Measurements from ENCODE around the gene NATD1.
A peak's percentile ranks its signal among the peaks of the same experiment; 100 is the strongest.
"Not testable (repeated sequence)": the region's sequence is repeated elsewhere in the genome, so short reads cannot be mapped to it uniquely, and the experiment has no call there.

NATD1 gene

GRCh38 chr17:21214015-21214776 is 39.0 kb downstream of the NATD1 start, which contains the start of gene TMEM11:
TSS of gene TMEM11 (minus strand) at chr17:21214161. CDS start at chr17:21214152, 9 bp downstream.
- peak; percentile 95 for DNase-seq

GRCh38 chr17:21213638-21214014 is 39.6 kb downstream of the NATD1 start:
- DNase-seq: peak; percentile 43

DNA sequence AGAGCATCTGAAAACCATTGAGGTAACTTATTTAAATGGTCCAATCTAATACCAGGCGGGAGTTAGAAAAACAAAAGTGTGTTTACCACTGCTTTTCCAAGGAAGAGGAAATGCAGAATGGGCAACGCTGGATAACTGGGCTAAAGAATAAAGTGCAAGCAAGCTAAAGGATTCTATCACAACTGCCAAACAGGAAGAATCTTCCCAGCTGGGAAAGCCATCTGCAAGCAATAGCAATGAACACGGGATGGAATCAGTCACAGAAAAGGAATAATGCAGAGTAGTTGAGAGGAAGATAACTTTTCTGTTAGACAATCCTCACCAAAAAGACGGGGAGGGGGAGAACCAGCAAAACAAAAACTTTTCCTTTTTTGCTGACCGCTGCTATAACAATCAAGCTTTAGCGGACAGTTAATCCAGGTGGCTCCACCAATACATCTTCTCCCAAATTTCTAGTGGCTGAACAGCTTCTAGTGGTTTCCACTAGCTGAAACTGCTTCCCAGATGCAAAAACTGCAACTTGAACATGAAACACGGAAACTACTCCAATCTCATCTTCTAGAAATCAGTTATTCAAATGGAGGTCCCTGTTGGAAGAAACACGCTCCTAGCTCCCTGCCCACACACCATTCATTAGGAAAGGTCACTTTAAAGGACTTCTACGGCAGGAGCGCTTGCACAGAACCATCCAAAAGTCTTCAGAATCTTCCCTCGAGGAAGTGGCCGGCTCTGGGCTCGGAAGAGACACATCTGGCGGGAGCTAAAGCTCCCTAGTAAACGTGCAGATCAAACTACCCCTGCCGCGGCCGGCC is 40.2 kb downstream of the NATD1 start:
- no peak for DNase-seq

DNA sequence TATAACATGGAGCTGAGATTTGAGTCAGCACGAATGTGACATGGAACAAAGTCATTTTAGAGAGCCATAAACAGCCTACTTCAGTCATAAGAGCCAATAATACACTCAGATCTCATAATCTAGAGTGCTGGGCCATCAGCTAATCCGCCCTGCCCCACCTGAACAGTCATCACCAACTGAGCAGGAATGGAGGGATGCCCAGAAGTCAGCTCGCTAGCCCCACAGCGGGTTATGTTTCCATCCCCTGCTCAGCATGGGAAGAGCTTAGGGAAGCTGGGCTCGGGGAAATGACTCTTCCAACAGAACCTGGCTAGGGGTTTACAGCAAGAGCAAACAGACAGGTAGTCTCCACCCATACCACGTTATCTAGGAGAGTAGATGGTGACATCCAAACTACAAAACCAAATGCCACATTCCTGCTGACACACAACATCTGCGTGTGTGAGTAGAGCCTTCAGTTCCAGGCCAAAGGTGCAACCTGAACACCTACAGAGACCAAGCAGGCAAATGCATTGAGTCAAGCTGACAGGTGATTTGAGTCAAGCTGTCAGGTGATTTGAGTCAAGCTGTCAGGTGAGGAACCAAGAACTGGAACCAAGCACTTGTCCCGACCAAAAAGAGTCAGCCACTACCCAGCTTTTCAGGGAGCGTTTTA is 41.3 kb downstream of the NATD1 start:
- no peak for DNase-seq

DNA sequence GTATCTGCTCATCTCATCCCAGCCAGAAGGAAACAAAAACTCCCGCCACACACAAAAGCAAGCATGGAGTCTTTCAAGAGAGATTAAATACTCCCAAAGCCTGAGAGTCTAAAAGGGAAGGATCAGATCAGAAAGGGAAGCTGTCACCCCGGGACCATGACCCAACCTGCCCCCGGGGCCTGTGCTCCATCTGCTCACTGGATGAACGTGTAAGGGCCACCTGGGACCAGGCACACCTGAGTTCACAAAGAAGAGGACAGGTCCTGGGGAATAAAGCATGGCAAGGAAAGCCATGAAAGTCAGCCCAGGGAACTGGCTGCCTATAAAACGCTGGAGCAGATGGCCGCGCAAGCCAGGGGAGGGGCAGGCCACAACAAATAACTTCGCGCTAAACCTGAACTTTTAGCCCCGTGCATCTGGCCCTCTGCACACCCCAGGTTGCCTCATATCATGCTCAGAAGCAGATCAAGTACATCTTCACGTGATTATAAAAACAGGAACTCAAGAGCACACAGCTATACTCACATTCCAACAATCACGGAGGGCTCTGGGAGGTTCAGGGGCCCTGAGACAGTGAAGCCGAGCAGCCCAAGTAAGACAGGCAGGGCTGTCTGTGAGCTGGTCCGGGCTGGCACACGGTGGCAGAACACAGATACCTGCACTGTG is 42.7 kb downstream of the NATD1 start:
- no peak for DNase-seq

GRCh38 chr17:21209511-21210175 is 43.6 kb downstream of the NATD1 start:
- DNase-seq: no peak

DNA sequence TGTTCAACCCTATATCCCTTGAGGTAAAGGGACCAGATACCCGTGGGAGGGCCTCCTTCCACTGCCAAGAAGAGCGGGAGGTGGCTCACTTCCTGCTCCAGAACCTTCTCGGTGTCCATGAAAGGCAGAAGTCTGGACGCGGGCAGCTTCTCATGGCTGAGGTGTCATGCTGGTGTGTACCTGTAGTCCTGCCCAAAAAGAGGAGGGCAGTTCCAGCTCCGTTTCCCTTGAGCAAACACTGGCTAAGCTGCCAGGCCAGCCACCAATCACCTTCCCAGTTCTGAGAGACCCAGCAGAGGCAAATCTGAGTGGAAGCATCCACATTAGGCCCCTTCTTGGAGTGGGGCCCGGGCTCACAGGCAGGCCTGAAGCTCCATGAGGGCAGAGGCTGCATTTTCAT is 44.9 kb downstream of the NATD1 start:
- DNase-seq: no peak

DNA sequence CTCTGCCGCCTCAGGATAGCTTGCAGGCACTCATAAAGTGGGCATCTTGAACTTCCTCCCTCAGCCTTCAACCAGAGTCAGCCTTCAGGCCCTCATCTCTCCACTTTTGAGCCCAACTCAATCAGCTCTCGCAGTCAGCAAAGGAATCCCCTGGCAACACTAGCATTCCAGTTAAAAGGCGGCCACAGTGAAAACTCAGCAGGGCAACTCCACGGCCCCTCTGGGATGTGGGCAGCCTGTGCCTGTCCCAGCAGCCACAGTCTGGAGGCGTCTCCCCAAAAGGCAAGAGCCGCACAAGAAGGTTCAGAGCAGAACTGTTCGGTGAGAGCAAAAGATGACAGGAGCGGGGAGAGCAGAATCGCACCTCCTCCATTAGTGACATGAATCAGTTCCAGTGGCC is 48.3 kb downstream of the NATD1 start:
- DNase-seq: no peak

DNA sequence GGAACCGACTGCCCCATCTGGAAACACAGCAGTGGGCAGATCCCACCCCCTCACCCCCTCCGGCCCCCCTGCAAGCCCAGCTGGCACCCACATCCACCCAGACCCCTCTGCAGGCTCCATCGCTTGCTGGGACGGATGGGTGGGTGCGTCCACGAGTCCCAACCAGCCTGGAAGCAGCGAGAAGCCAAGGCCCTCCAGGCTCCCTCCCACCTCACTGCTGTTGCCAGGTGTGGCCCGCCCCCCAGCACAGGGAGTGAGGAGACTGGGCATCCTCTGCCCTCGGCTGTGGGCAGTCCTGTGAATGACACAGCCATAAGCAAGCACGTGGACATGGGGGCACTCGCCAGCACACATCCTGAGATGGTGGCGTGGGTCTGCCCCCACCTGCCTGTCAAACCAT is 50.7 kb downstream of the NATD1 start:
- no peak for DNase-seq

GRCh38 chr17:21201874-21202273 is 51.3 kb downstream of the NATD1 start:
- no peak for DNase-seq

- DNase-seq: no peak
These were observed 52.0 kb downstream of the NATD1 start for GRCh38 chr17:21201298-21201595.

DNA sequence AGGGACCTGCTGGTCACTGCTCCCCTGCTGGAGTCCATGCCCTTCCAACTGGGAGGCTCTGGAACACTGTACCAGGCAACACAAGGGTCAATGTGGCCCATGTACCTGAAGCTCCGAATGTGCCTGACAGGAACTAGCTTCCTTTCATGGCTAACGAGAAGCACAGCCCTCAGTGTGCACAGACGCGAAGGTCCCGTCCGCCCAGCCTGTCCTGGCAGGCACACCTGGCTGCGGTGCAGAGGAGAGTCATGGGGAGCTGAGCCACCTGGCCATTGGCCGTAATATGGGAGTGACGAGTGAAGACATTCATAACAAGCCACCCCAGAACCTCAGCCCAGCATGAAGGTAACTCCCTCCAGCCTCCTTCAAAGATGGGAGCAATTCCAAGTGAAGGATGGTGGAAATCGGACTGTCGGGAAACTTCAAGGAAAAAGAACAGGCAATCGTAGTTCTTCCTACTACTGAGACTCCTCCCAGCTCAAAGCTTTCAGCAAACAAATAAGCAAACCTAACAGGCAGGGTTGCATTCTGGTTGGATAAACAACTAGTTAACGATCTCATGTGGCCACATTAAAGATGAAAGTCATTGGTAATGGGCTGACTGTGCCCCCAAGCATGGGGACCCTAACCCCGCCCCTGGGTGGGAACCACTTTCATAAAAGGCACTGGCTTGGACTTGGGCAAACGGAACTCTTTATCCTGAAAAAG is 52.5 kb downstream of the NATD1 start:
- no peak for DNase-seq

GRCh38 chr17:21199856-21200255 is 53.4 kb downstream of the NATD1 start:
- no peak for DNase-seq

GRCh38 chr17:21199311-21199710 is 53.9 kb downstream of the NATD1 start:
- DNase-seq: no peak

- DNase-seq: no peak
These were observed 54.8 kb downstream of the NATD1 start for GRCh38 chr17:21198411-21198810.

DNA sequence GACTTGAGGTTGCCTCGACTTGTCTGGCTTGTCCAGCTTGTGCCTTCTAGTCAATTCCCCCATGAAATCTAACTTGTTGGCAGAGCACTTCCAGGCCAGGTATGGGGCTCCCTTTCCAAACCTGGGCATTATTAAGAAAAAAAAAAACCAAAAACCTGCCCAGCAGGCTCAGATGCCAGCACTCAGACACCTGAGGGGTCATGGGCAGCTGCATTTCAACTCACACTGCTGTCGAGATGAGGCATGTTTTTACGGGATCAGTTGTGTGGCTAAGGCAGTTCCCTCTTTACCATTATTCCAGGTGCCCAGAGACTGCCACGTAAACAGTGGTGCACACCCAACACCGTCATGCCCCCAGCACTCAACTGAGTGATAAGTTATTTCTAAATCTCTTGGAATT is 57.1 kb downstream of the NATD1 start:
- no peak for DNase-seq

GRCh38 chr17:21194703-21195102 is 58.5 kb downstream of the NATD1 start:
- no peak for DNase-seq

DNA sequence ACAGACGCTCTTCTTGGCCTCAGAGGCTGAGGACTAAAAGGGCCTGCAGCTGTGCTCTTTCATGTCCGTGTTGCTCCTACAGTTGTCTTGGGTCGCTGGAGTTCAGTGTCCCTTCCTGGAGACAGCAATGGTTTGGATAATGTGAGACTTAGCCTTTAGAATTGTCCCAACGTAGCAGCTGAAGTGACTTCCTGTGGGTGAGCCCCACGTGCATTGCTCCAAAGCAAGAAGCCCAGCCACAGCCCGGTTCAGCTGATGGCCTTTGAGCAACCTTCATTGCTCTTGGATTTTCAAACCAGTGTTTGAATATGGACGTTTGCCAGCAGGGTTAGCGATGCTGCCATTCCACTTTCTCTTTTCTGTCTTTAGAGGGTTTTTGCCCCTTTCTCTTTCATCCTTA is 59.0 kb downstream of the NATD1 start:
- DNase-seq: no peak

DNA sequence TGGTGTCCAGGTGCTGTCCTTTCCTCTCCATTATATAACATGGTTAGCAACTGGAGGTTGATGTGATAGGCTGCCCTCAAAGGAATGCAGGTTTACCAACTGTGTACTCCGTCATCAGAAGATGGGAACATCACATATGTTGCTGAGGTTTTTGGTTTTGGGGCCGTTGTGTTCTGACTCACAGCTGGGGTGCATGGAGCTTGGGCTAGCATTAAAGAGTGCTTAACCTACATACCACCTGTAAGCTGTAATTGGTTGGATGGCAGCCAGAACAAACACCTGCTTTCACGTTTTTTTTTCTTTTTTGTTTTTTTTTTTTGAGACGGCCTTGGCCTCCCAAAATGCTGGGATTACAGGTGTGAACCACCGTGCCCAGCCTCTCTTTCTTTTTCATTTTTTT is 60.2 kb downstream of the NATD1 start:
- no peak for DNase-seq

DNA sequence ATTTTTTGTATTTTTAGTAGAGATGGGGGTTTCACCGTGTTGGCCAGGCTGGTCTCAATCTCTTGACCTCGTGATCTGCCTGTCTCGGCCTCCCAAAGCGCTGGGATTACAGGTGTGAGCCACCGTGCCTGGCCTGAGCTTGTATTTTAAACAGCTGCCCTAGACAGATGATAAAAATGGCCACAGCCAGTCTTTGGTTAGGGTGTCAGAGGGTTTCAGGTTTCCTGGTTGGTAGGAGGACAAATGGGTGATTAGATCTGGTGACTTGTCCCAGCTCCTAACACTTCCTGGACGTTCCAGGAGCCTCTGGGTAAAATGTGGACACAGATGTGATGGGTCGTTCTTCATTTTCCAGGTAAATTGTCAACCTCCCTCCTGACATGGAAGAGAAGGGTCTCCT is 60.8 kb downstream of the NATD1 start:
- not testable (repeated sequence) for DNase-seq

DNA sequence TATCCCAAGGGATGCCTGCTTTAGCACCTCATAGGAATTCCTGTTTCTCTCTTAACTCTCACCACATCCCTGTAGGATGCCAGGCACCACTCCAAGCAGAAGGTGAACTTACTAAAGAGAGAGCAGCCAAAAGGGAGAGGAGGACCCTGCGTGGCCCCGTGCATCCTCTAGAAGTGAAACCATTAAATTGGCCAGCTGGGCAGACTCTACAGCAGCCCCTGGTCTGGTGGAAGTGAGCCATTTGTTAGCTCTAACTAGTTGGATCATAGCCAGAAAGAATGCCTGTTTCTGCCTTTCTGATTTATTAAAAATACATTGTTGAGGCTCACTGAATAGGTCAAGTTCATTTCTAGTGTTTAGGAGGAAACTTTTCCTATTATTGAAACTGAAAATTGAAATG is 61.5 kb downstream of the NATD1 start:
- no peak for DNase-seq

DNA sequence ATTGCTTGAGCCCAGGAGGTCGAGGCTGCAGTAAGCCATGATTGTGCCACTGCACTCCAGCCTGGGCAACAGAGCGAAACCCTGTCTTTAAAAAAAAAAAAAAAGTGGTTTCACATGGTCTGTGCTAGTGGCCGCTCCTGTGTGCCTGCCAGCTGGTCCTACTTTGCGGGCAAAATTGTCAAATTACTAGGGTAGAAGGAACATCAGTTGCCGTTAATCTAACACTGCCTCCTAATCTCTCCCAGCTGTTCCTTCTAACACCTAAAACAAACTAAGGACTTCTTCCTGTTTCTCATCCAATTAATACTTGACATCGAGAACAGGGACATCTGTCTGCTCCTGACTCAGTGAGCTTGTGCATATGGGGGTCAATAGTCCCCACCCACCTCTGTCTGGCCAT is 63.1 kb downstream of the NATD1 start:
- DNase-seq: no peak

All from activated naive CD4-positive, alpha-beta T cell treated with Interleukin-2 at 50 U/mL for 16 hours (primary cell).